ENCODE data around the gene GMDS. TPM values are rescaled to one million over a fixed set of nuclear protein-coding genes. Genes with fewer than 3 reads are reported as not detected.

The GMDS gene
- total RNA-seq, 2 donors from 2014 or later, result 25.4 to 29.5 TPM

GRCh38 chr6:1593958-1594314 lies 651.5 kb downstream of the GMDS start:
- H3K4me1 Mint-ChIP-seq, result peaks cover 32% of the 10 kb centered on the region
- Histone ChIP-seq H3K4me3 (ENCODE audit: low read length) (no peak overlapping the region), H3K27me3 (ENCODE audit: control insufficient read depth, insufficient read depth, low read length, poor library complexity, severe bottlenecking) (no peaks in the 10 kb centered on the region), H3K4me1 (ENCODE audit: control insufficient read depth, insufficient read depth, low read length) (peaks cover 11% of the 10 kb centered on the region), H3K9ac (ENCODE audit: extremely low read depth, low read length, poor library complexity, severe bottlenecking) (no peak overlapping the region), H3K9me3 (ENCODE audit: control insufficient read depth, low read length) (no peaks in the 10 kb centered on the region), H3K27ac (ENCODE audit: low read depth, low read length) (no peak overlapping the region), H3K36me3 (ENCODE audit: control insufficient read depth, insufficient read depth, low read length) (no peaks in the 10 kb centered on the region)
- TF ChIP-seq, protein P1, sequence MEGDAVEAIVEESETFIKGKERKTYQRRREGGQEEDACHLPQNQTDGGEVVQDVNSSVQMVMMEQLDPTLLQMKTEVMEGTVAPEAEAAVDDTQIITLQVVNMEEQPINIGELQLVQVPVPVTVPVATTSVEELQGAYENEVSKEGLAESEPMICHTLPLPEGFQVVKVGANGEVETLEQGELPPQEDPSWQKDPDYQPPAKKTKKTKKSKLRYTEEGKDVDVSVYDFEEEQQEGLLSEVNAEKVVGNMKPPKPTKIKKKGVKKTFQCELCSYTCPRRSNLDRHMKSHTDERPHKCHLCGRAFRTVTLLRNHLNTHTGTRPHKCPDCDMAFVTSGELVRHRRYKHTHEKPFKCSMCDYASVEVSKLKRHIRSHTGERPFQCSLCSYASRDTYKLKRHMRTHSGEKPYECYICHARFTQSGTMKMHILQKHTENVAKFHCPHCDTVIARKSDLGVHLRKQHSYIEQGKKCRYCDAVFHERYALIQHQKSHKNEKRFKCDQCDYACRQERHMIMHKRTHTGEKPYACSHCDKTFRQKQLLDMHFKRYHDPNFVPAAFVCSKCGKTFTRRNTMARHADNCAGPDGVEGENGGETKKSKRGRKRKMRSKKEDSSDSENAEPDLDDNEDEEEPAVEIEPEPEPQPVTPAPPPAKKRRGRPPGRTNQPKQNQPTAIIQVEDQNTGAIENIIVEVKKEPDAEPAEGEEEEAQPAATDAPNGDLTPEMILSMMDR (conservative IDR thresholded peaks at IDR 0.05), result no peak
- peaks cover 17% of the 10 kb centered on the region for H3K27me3 Mint-ChIP-seq (ENCODE audit: insufficient read depth)
- H3K27ac Mint-ChIP-seq, result no peak overlapping the region
- 93 to 98% methylated on average over 19 to 22 of the region's 22 CpGs for WGBS, 2 experiments (ENCODE audit: insufficient coverage in 1 of 2, insufficient read length in 1 of 2)
- DNase-seq, result peak; percentile 46
- no peaks in the 10 kb centered on the region for H3K36me3 Mint-ChIP-seq (ENCODE audit: low read depth)
- H3K4me3 Mint-ChIP-seq, result no peak overlapping the region
- no peaks in the 10 kb centered on the region for H3K9me3 Mint-ChIP-seq

GRCh38 chr6:1593286-1593957 lies 652.0 kb downstream of the GMDS start:
- H3K27me3 ChIP-seq (ENCODE audit: control insufficient read depth, insufficient read depth, low read length, poor library complexity, severe bottlenecking), result no peaks in the 10 kb centered on the region
- no peaks in the 10 kb centered on the region for H3K9me3 ChIP-seq (ENCODE audit: control insufficient read depth, low read length)
- DNase-seq, result peak; percentile 45
- Mint-ChIP-seq H3K27me3 (ENCODE audit: insufficient read depth) (peaks cover 17% of the 10 kb centered on the region), H3K36me3 (ENCODE audit: low read depth) (no peaks in the 10 kb centered on the region), H3K4me1 (peaks cover 29% of the 10 kb centered on the region), H3K27ac (no peak overlapping the region), H3K4me3 (no peak overlapping the region), H3K9me3 (no peaks in the 10 kb centered on the region)
- H3K4me1 ChIP-seq (ENCODE audit: control insufficient read depth, insufficient read depth, low read length), result peaks cover 8% of the 10 kb centered on the region
- TF ChIP-seq, protein P1 (conservative IDR thresholded peaks at IDR 0.05), result no peak
- H3K9ac ChIP-seq (ENCODE audit: extremely low read depth, low read length, poor library complexity, severe bottlenecking), result no peak overlapping the region
- H3K4me3 ChIP-seq (ENCODE audit: low read length), result no peak overlapping the region
- no peaks in the 10 kb centered on the region for H3K36me3 ChIP-seq (ENCODE audit: control insufficient read depth, insufficient read depth, low read length)
- no peak overlapping the region for H3K27ac ChIP-seq (ENCODE audit: low read depth, low read length)
- 89 to 93% methylated on average over 12 to 20 of the region's 20 CpGs for WGBS, 2 experiments (ENCODE audit: insufficient coverage in 1 of 2, insufficient read length in 1 of 2)

DNA sequence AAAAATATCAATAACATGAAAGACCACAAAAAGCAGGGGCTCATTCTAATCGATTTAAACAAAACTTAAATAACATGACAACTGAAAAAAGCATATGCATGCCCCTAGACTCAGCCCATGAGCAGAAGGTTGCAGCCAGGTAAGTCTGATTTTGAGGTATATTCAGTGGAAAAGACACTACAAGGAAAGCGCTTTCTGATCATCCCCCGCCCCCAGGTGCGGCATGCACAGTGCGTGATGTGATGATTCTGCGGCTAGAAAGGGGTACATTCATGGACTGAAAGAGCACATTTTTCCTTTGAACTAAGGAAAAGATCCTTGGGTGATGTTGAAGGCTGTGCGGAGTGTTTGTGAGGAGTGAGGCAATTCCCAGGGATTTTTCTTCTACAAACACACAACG lies 652.6 kb downstream of the GMDS start:
- Mint-ChIP-seq H3K4me3 (no peak overlapping the region), H3K9me3 (no peaks in the 10 kb centered on the region), H3K4me1 (peaks cover 24% of the 10 kb centered on the region), H3K36me3 (ENCODE audit: low read depth) (no peaks in the 10 kb centered on the region), H3K27me3 (ENCODE audit: insufficient read depth) (peaks cover 17% of the 10 kb centered on the region), H3K27ac (no peak overlapping the region)
- H3K4me1 ChIP-seq (ENCODE audit: control insufficient read depth, insufficient read depth, low read length), result peaks cover 4% of the 10 kb centered on the region
- H3K27me3 ChIP-seq (ENCODE audit: control insufficient read depth, insufficient read depth, low read length, poor library complexity, severe bottlenecking), result no peaks in the 10 kb centered on the region
- peak; percentile 29 for DNase-seq
- no peaks in the 10 kb centered on the region for H3K36me3 ChIP-seq (ENCODE audit: control insufficient read depth, insufficient read depth, low read length)
- no peaks in the 10 kb centered on the region for H3K9me3 ChIP-seq (ENCODE audit: control insufficient read depth, low read length)
- no peak overlapping the region for H3K4me3 ChIP-seq (ENCODE audit: low read length)
- 93 to 97% methylated on average over 6 to 8 of the region's 8 CpGs for WGBS, 2 experiments (ENCODE audit: insufficient coverage in 1 of 2, insufficient read length in 1 of 2)
- H3K9ac ChIP-seq (ENCODE audit: extremely low read depth, low read length, poor library complexity, severe bottlenecking), result no peak overlapping the region
- TF ChIP-seq, protein P1 (conservative IDR thresholded peaks at IDR 0.05), result no peak
- no peak overlapping the region for H3K27ac ChIP-seq (ENCODE audit: low read depth, low read length)

Data from endodermal cell (in vitro differentiated cells).